H1 (cell line): ENCODE results near the gene LIPC. TPM values are rescaled to one million over a fixed set of nuclear protein-coding genes. Genes with fewer than 3 reads are reported as not detected.

Source experiments
- CTCF ChIA-PET: fragments of 300-600 bp; sonication (Branson Sonifier 250); formaldehyde crosslinking; loops from one replicate; lab custom pipeline; 2021; ENCODE audit not compliant: partially characterized antibody; lab: Charles Lee
- POLR2A ChIA-PET: fragments of 300-600 bp; sonication (Branson Sonifier 250); formaldehyde crosslinking; loops from one replicate; lab custom pipeline; 2021; ENCODE audit warnings: inconsistent platforms; ENCODE audit not compliant: partially characterized antibody; lab: Charles Lee
- DNase-seq, 2 experiments: peaks; one replicate each; pipeline versions ENCODE4 v3.0.0 to v3.0.0-alpha.2; 2010 to 2022; ENCODE audit warnings: low spot score in 2 of 2, low read depth in 1 of 2, mixed read lengths in 1 of 2
- FAIRE-seq: peaks from 2 replicates; lab custom pipeline; 2011; peaks lifted over from hg19 to GRCh38; lab: Jason Lieb, UNC
- H2AFZ ChIP-seq: 2 replicates; pipeline ENCODE4 v1.8.1; 2012; ENCODE audit warnings: low read length, inconsistent platforms
- H2AK5ac ChIP-seq: 2 replicates; pipeline ENCODE4 v1.6.1; 2013; ENCODE audit warnings: low read depth, low read length
- H2BK120ac ChIP-seq: replicated peaks from 2 replicates; pipeline ENCODE3; 2013; ENCODE audit warnings: low read depth, low read length, inconsistent platforms
- H2BK12ac ChIP-seq: 2 replicates; pipeline ENCODE4 v1.6.1; 2013; ENCODE audit warnings: low read depth, low read length
- H2BK15ac ChIP-seq: 2 replicates; pipeline ENCODE4 v1.6.1; 2013; ENCODE audit warnings: low read length
- H2BK20ac ChIP-seq: 2 replicates; pipeline ENCODE4 v1.6.1; 2013; ENCODE audit warnings: low read length
- H2BK5ac ChIP-seq: 2 replicates; pipeline ENCODE4 v1.6.1; 2013; ENCODE audit warnings: low read depth, low read length
- H3K14ac ChIP-seq: 2 replicates; pipeline ENCODE4 v1.6.1; 2013; ENCODE audit warnings: inconsistent platforms; ENCODE audit not compliant: insufficient read length
- H3K18ac ChIP-seq: 2 replicates; pipeline ENCODE4 v1.6.1; 2013; ENCODE audit warnings: low read length; ENCODE audit errors: extremely low read depth
- H3K23ac ChIP-seq: 2 replicates; pipeline ENCODE4 v1.6.1; 2013; ENCODE audit warnings: inconsistent platforms; ENCODE audit not compliant: insufficient read length
- H3K23me2 ChIP-seq: 2 replicates; pipeline ENCODE4 v1.6.1; 2013; ENCODE audit warnings: low read depth, low read length
- H3K27ac ChIP-seq: 2 replicates; pipeline ENCODE4 v1.6.1; 2011; ENCODE audit warnings: low read depth, low read length, inconsistent platforms
- H3K27me3 ChIP-seq, 4 experiments: replicated peaks in 1 of 4; 1 replicate in 1 of 4; 2 replicates in 3 of 4; pipeline versions ENCODE4 v1.6.1 to v1.8.1; 2011 to 2013; ENCODE audit warnings: low read length in 3 of 4, mild to moderate bottlenecking in 3 of 4, inconsistent platforms in 2 of 4, mixed read lengths in 2 of 4, moderate library complexity in 1 of 4; ENCODE audit not compliant: control insufficient read depth in 3 of 4, insufficient read depth in 3 of 4; ENCODE audit errors: extremely low read depth in 1 of 4
- H3K36me3 ChIP-seq, 4 experiments: 2 replicates each; pipeline versions ENCODE4 v1.6.1 to v1.8.1; 2011 to 2013; ENCODE audit warnings: mild to moderate bottlenecking in 4 of 4, low read length in 3 of 4, moderate library complexity in 2 of 4, control low read depth in 1 of 4, inconsistent platforms in 1 of 4; ENCODE audit not compliant: insufficient read depth in 4 of 4, control insufficient read depth in 2 of 4
- H3K4ac ChIP-seq: replicated peaks from 2 replicates; pipeline ENCODE3; 2013; ENCODE audit warnings: low read length, low read depth, mixed read lengths, inconsistent platforms; ENCODE audit not compliant: insufficient read length
- H3K4me1 ChIP-seq, 4 experiments: replicated peaks in 1 of 4; 1 replicate in 1 of 4; 2 replicates in 3 of 4; pipeline versions ENCODE4 v1.6.1 to v1.8.1; 2011 to 2013; ENCODE audit warnings: low read length in 3 of 4, inconsistent platforms in 2 of 4, mixed read lengths in 1 of 4; ENCODE audit not compliant: insufficient read depth in 4 of 4, control insufficient read depth in 3 of 4
- H3K4me2 ChIP-seq, 2 experiments: 2 replicates each; pipeline versions ENCODE4 v1.6.1 to v1.8.1; 2011 to 2013; ENCODE audit warnings: low read depth in 2 of 2, low read length in 2 of 2, control low read depth in 1 of 2, inconsistent platforms in 1 of 2, mild to moderate bottlenecking in 1 of 2; ENCODE audit not compliant: insufficient read depth in 1 of 2
- H3K4me3 ChIP-seq, 4 experiments: fragments of 200-600, 300-600 bp in 1 of 4; sonication (generic), shearing (Covaris generic), sonication (Bioruptor Twin) in 1 of 4; 2 replicates each; pipeline versions ENCODE4 v1.5.1 to v1.8.1; 2011 to 2016; ENCODE audit warnings: low read length in 4 of 4, low read depth in 3 of 4, control low read depth in 2 of 4, inconsistent platforms in 2 of 4, mild to moderate bottlenecking in 2 of 4, mixed read lengths in 1 of 4, moderate library complexity in 1 of 4; ENCODE audit not compliant: insufficient read depth in 2 of 4; ENCODE audit errors: extremely low read depth in 1 of 4
- H3K56ac ChIP-seq: replicated peaks from 2 replicates; pipeline ENCODE3; 2013; ENCODE audit warnings: low read depth, mild to moderate bottlenecking, mixed read lengths, low read length, inconsistent platforms; ENCODE audit not compliant: insufficient read length
- H3K79me1 ChIP-seq: 2 replicates; pipeline ENCODE4 v1.6.1; 2013; ENCODE audit warnings: low read depth, low read length, control low read depth
- H3K79me2 ChIP-seq, 2 experiments: 2 replicates each; pipeline versions ENCODE4 v1.6.1 to v1.8.1; 2012 to 2013; ENCODE audit warnings: low read length in 2 of 2, mild to moderate bottlenecking in 2 of 2, inconsistent platforms in 1 of 2; ENCODE audit not compliant: insufficient read depth in 2 of 2, control insufficient read depth in 1 of 2
- H3K9ac ChIP-seq, 4 experiments: replicated peaks in 1 of 4; 1 replicate in 1 of 4; 2 replicates in 3 of 4; pipeline versions ENCODE4 v1.6.1 to v1.8.1; 2011 to 2013; ENCODE audit warnings: low read depth in 3 of 4, low read length in 3 of 4, control low read depth in 2 of 4, mild to moderate bottlenecking in 2 of 4, moderate library complexity in 2 of 4, inconsistent platforms in 1 of 4; ENCODE audit errors: extremely low read depth in 1 of 4
- H3K9me3 ChIP-seq, 2 experiments: 2 replicates each; pipeline versions ENCODE4 v1.6.1 to v1.8.1; 2012 to 2013; ENCODE audit warnings: mild to moderate bottlenecking in 2 of 2, moderate library complexity in 2 of 2, control low read depth in 1 of 2, inconsistent platforms in 1 of 2, low read depth in 1 of 2, low read length in 1 of 2, mixed read lengths in 1 of 2; ENCODE audit not compliant: insufficient read depth in 2 of 2
- H4K20me1 ChIP-seq, 2 experiments: replicated peaks in 1 of 2; 2 replicates each; pipeline versions ENCODE3 to v1.8.1; 2011 to 2013; ENCODE audit warnings: inconsistent platforms in 2 of 2, low read length in 2 of 2, mild to moderate bottlenecking in 1 of 2; ENCODE audit not compliant: insufficient read depth in 2 of 2, control insufficient read depth in 1 of 2
- H4K5ac ChIP-seq: 2 replicates; pipeline ENCODE4 v1.6.1; 2013; ENCODE audit warnings: low read length, low read depth, mixed read lengths, inconsistent platforms; ENCODE audit not compliant: insufficient read length
- H4K8ac ChIP-seq: 2 replicates; pipeline ENCODE4 v1.8.0; 2013; ENCODE audit warnings: mild to moderate bottlenecking, moderate library complexity, low read length, inconsistent platforms; ENCODE audit not compliant: insufficient read depth; ENCODE audit errors: extremely low read depth
- H4K91ac ChIP-seq: replicated peaks from 2 replicates; pipeline ENCODE3; 2013; ENCODE audit warnings: low read length, mixed read lengths, inconsistent platforms; ENCODE audit not compliant: insufficient read length
- HDAC2 ChIP-seq, 2 experiments: fragments of 300-600 bp in 1 of 2; sonication (generic) in 1 of 2; IDR thresholded peaks; 2 replicates each; pipeline ENCODE4 v1.6.1; 2011 to 2012; ENCODE audit warnings: low read depth in 2 of 2, low read length in 2 of 2, mild to moderate bottlenecking in 2 of 2, moderate library complexity in 2 of 2, borderline replicate concordance in 1 of 2, inconsistent platforms in 1 of 2
- MAFK ChIP-seq: IDR thresholded peaks from 2 replicates; pipeline ENCODE4 v1.6.1; 2012; ENCODE audit warnings: low read depth, mild to moderate bottlenecking, improper control_type of control experiment, low read length
- MAX ChIP-seq: IDR thresholded peaks from 2 replicates; pipeline ENCODE4 v1.6.1; 2012; ENCODE audit warnings: inconsistent platforms
- POU5F1 ChIP-seq: IDR thresholded peaks from 2 replicates; pipeline ENCODE4 v1.6.1; 2011; ENCODE audit warnings: low read depth, mild to moderate bottlenecking, low read length, moderate library complexity
- SIRT6 ChIP-seq: IDR thresholded peaks from one replicate; pipeline ENCODE4 v1.7.1; 2012; ENCODE audit warnings: low read length, inconsistent platforms
- SP2 ChIP-seq: IDR thresholded peaks from 2 replicates; pipeline ENCODE4 v1.6.1; 2012; ENCODE audit warnings: mild to moderate bottlenecking, low read length, inconsistent platforms
- SRF ChIP-seq: IDR thresholded peaks from 2 replicates; pipeline ENCODE4 v1.6.1; 2011; ENCODE audit warnings: mild to moderate bottlenecking, low read depth, low read length, moderate library complexity
- USF2 ChIP-seq: IDR thresholded peaks from 2 replicates; pipeline ENCODE4 v1.6.1; 2011; ENCODE audit warnings: low read length, improper control_type of control experiment
- YY1 ChIP-seq: IDR thresholded peaks from 2 replicates; pipeline ENCODE4 v1.6.1; 2011; ENCODE audit warnings: low read depth, mild to moderate bottlenecking, low read length
- WGBS, 2 experiments: shearing (Covaris generic) in 1 of 2; methylation state at CpG; one replicate each; pipeline versions ENCODE4 v1.1.6 to v1.1.7; 2013 to 2015; ENCODE audit warnings: low lambda C conversion rate in 2 of 2, mixed read lengths in 2 of 2, inconsistent platforms in 1 of 2, low coverage in 1 of 2, missing lambda C conversion rate in 1 of 2; ENCODE audit not compliant: insufficient replicate concordance in 2 of 2, insufficient coverage in 1 of 2, insufficient read length in 1 of 2; ENCODE audit errors: extremely low coverage in 1 of 2, missing lambda C conversion rate in 1 of 2; 5-methylcytosine and 5-hydroxymethylcytosine counted together
- polyA plus RNA-seq, 7 experiments: library from polyadenylated mRNA; depleted of rRNA in 3 of 7; stranded (reverse) in 5 of 7; unstranded in 2 of 7; fragments of >200 nt in 5 of 7; fragments of 200-250 nt in 2 of 7; gene quantifications; 1 replicate in 5 of 7; 2 replicates in 1 of 7; 4 replicates in 1 of 7; pipeline versions ENCODE4 v1.2.1 to v1.2.3, GENCODE V29; 2011 to 2013; ENCODE audit warnings: missing spikeins in 2 of 7, mixed read lengths in 2 of 7
- total RNA-seq: library from RNA; stranded (reverse); fragmentation: NEBNext Ultra II Directional; extraction: Animal tissue kit (Norgen Biotek cat#: 25700); gene quantifications from 2 replicates; pipeline ENCODE4 v1.2.1, GENCODE V29; 2021

The LIPC gene
- total and polyA plus RNA-seq, 2 of the 8 experiments (the other 6 are each of a cell fraction or from before 2014, with no cell fraction given) = not detected

- FAIRE-seq (no peak), DNase-seq (no peak)
- no peak overlapping the region for H3K4ac ChIP-seq
- no peak overlapping the region for H3K23ac ChIP-seq
- TF ChIP-seq SP2 = no peak
- TF ChIP-seq SIRT6 = no peak
- no peak for TF ChIP-seq POU5F1
- no peak for TF ChIP-seq USF2
- no peak for TF ChIP-seq YY1
- TF ChIP-seq MAX = no peak
- no peak for TF ChIP-seq MAFK
- no peak for TF ChIP-seq SRF
- TF ChIP-seq HDAC2 (IDR thresholded peaks at IDR 0.05; ENCODE audit: borderline replicate concordance in 1 of 2, low read depth in 2 of 2, low read length in 2 of 2) = no peak
- no peak overlapping the region for H3K4me3 ChIP-seq
- H2BK20ac ChIP-seq = no peak overlapping the region
- no peak overlapping the region for H3K56ac ChIP-seq
- H3K23me2 ChIP-seq = no peaks in the 10 kb centered on the region
- H3K9ac ChIP-seq = no peak overlapping the region
- H3K4me1 ChIP-seq = no peaks in the 10 kb centered on the region
- no peak overlapping the region for H2AFZ ChIP-seq
- no peaks in the 10 kb centered on the region for H3K9me3 ChIP-seq
- H3K4me2 ChIP-seq = no peak overlapping the region
- H3K14ac ChIP-seq = no peak overlapping the region
- no peaks in the 10 kb centered on the region for H3K27me3 ChIP-seq
- H2AK5ac ChIP-seq = no peak overlapping the region
- no peak overlapping the region for H4K91ac ChIP-seq
- no peak overlapping the region; the same call in 1 of the 2 replicates for H4K8ac ChIP-seq
- no peak overlapping the region for H3K18ac ChIP-seq
- H3K36me3 ChIP-seq = no peaks in the 10 kb centered on the region
- H3K27ac ChIP-seq = no peak overlapping the region
- no peak overlapping the region for H2BK120ac ChIP-seq
- ChIA-PET CTCF (interaction anchor here (0.9 kb wide), 1 partner anchor 230 kb away, joined by 3 read pairs; no protein-coding TSS in a partner anchor), POLR2A (no interaction called here)
- no peak overlapping the region for H2BK12ac ChIP-seq
- H2BK15ac ChIP-seq = no peak overlapping the region
- WGBS, 2 experiments = 82% methylated on average over 7 of the region's 7 CpGs; no CpG with 5 or more reads in 1 of the 2 experiments
- H4K5ac ChIP-seq = no peak overlapping the region
- H2BK5ac ChIP-seq = no peak overlapping the region
- H3K79me2 ChIP-seq = no peaks in the 10 kb centered on the region
- no peaks in the 10 kb centered on the region for H3K79me1 ChIP-seq
- H4K20me1 ChIP-seq = no peaks in the 10 kb centered on the region
These were observed 25.7 kb downstream of the LIPC start for GRCh38 chr15:58457466-58457965.
